OCI-LY1 (cell line): ENCODE results near the gene HAAO.

Experiments
- CTCF ChIP-seq: fragments of 200-600 bp; sonication (generic), shearing (Covaris generic); IDR thresholded peaks from 2 replicates; pipeline ENCODE4 v1.5.1; 2017; ENCODE audit warnings: mild to moderate bottlenecking, antibody characterized with exemption, low read length, moderate library complexity, mixed read lengths
- EZH2 ChIP-seq: fragments of 200-600 bp; sonication (generic), shearing (Covaris generic); IDR thresholded peaks from 2 replicates; pipeline ENCODE4 v1.8.0; 2017; ENCODE audit warnings: borderline replicate concordance, mixed run types, mild to moderate bottlenecking, antibody characterized with exemption, low read length, moderate library complexity, mixed read lengths

GRCh38 chr2:42764096-42764495, 28.3 kb downstream of the HAAO start, which contains the start of gene OXER1:
- no peak for TF ChIP-seq EZH2
- TF ChIP-seq CTCF = no peak
